NCI-H226 (cell line): Measurements from ENCODE around the gene CHST1.

Source experiments
- DNase-seq: peaks from one replicate; pipeline ENCODE4 v3.0.0-alpha.2; 2015

The CHST1 gene

GRCh38 chr11:45599161-45599943 lies 66.1 kb downstream of the CHST1 start:
- no peak for DNase-seq
